ENCODE data around the gene MELTF.

The MELTF gene

GRCh38 chr3:197002701-197003454 is 26.7 kb downstream of the MELTF start:
- peak; percentile 38 for TF ChIP-seq CTCF (conservative IDR thresholded peaks at IDR 0.05; ENCODE audit: low read length)
- DNase-seq (ENCODE audit: low read depth), result peak; percentile 62
- peak overlapping the region; percentile 63 for H3K4me3 ChIP-seq (ENCODE audit: low read length)

GRCh38 chr3:197001972-197002700 is 27.5 kb downstream of the MELTF start:
- DNase-seq (ENCODE audit: low read depth), result no peak
- peak overlapping the region; percentile 39 for H3K4me3 ChIP-seq (ENCODE audit: low read length)
- TF ChIP-seq CTCF (conservative IDR thresholded peaks at IDR 0.05; ENCODE audit: low read length), result no peak

GRCh38 chr3:197001106-197001971 is 28.3 kb downstream of the MELTF start:
- TF ChIP-seq CTCF (conservative IDR thresholded peaks at IDR 0.05; ENCODE audit: low read length), result no peak
- no peak for DNase-seq (ENCODE audit: low read depth)
- no peak overlapping the region for H3K4me3 ChIP-seq (ENCODE audit: low read length)

GRCh38 chr3:197000211-197000610 is 29.4 kb downstream of the MELTF start:
- DNase-seq (ENCODE audit: low read depth), result no peak
- no peak for TF ChIP-seq CTCF (conservative IDR thresholded peaks at IDR 0.05; ENCODE audit: low read length)
- H3K4me3 ChIP-seq (ENCODE audit: low read length), result no peak overlapping the region

- no peak overlapping the region for H3K4me3 ChIP-seq (ENCODE audit: low read length)
- DNase-seq (ENCODE audit: low read depth), result no peak
- TF ChIP-seq CTCF (conservative IDR thresholded peaks at IDR 0.05; ENCODE audit: low read length), result no peak
Observed at GRCh38 chr3:196998966-196999760, 30.5 kb downstream of the MELTF start.

GRCh38 chr3:196997311-196997710 is 32.3 kb downstream of the MELTF start:
- no peak for DNase-seq (ENCODE audit: low read depth)
- no peak overlapping the region for H3K4me3 ChIP-seq (ENCODE audit: low read length)
- no peak for TF ChIP-seq CTCF (conservative IDR thresholded peaks at IDR 0.05; ENCODE audit: low read length)

All from AG10803 (cell line).